DLD1 (cell line): ENCODE data around the gene FAM117A.
"Not testable (repeated sequence)": the region's sequence is repeated elsewhere in the genome, so short reads cannot be mapped to it uniquely, and the experiment has no call there.

Source experiments
- in situ Hi-C: cut with HindIII; loops from 2 replicates; pipeline ENCODE4 v1.10.0; 2017; ENCODE audit warnings: low sequenced_read_pairs

Gene FAM117A

GRCh38 chr17:49764559-49765180 lies 739 bp upstream of the FAM117A start:
- in situ Hi-C loops, result no loop called here

GRCh38 chr17:49762151-49762941 lies 1.6 kb downstream of the FAM117A start:
- in situ Hi-C loops, result no loop called here

GRCh38 chr17:49760932-49761558 lies 2.9 kb downstream of the FAM117A start:
- in situ Hi-C loops, result no loop called here

- in situ Hi-C loops, result no loop called here
Measured at GRCh38 chr17:49760296-49760695, 3.6 kb downstream of the FAM117A start.

GRCh38 chr17:49759203-49759602 lies 4.7 kb downstream of the FAM117A start:
- in situ Hi-C loops, result no loop called here

GRCh38 chr17:49758464-49759010 lies 5.4 kb downstream of the FAM117A start:
- in situ Hi-C loops, result not testable (repeated sequence)

- in situ Hi-C loops, result no loop called here
Measured at GRCh38 chr17:49757151-49757777, 6.7 kb downstream of the FAM117A start.

- in situ Hi-C loops, result no loop called here
Measured at GRCh38 chr17:49756323-49757150, 7.4 kb downstream of the FAM117A start.

GRCh38 chr17:49755663-49756283 lies 8.2 kb downstream of the FAM117A start:
- in situ Hi-C loops, result no loop called here

- in situ Hi-C loops, result no loop called here
Measured at GRCh38 chr17:49753959-49754391, 10.0 kb downstream of the FAM117A start.

- in situ Hi-C loops, result no loop called here
Measured at GRCh38 chr17:49752508-49752907, 11.4 kb downstream of the FAM117A start.

- in situ Hi-C loops, result no loop called here
Measured at GRCh38 chr17:49749730-49750129, 14.2 kb downstream of the FAM117A start.

- in situ Hi-C loops, result no loop called here
Measured at GRCh38 chr17:49748791-49749190, 15.1 kb downstream of the FAM117A start.

GRCh38 chr17:49748223-49748622 lies 15.7 kb downstream of the FAM117A start:
- in situ Hi-C loops, result no loop called here

GRCh38 chr17:49747632-49748031 lies 16.3 kb downstream of the FAM117A start:
- in situ Hi-C loops, result no loop called here

- in situ Hi-C loops, result no loop called here
Measured at GRCh38 chr17:49746791-49747490, 17.0 kb downstream of the FAM117A start.

- in situ Hi-C loops, result no loop called here
Measured at GRCh38 chr17:49745175-49746139, 18.5 kb downstream of the FAM117A start.

GRCh38 chr17:49742166-49742638 lies 21.7 kb downstream of the FAM117A start:
- in situ Hi-C loops, result no loop called here
